Caco-2 (cell line): ENCODE results near the gene FOXJ3. TPM values are rescaled to one million over a fixed set of nuclear protein-coding genes. Genes with fewer than 3 reads are reported as not detected.

Experiments
- Bru-seq: library from RNA; stranded (reverse); fragments of 400-500 nt; gene quantifications from one replicate; lab custom pipeline; 2021; lab: Mats Ljungman, UMichigan
- BruChase-seq, 2 experiments: library from RNA; stranded (reverse); fragments of 400-500 nt; gene quantifications; one replicate each; lab custom pipeline; 2021; lab: Mats Ljungman, UMichigan
- BruUV-seq: library from RNA; stranded (reverse); fragments of 400-500 nt; replicated peaks from 2 replicates; lab custom pipeline; 2021; lab: Mats Ljungman, UMichigan
- CTCF ChIA-PET: fragments of 300-600 bp; sonication (Branson Sonifier 250); formaldehyde crosslinking; loops from one replicate; lab custom pipeline; 2022; ENCODE audit warnings: antibody characterized with exemption; lab: Charles Lee
- POLR2A ChIA-PET: fragments of 300-600 bp; sonication (Branson Sonifier 250); formaldehyde crosslinking; loops from one replicate; lab custom pipeline; 2022; ENCODE audit warnings: antibody characterized with exemption; lab: Charles Lee
- DNase-seq, 2 experiments: peaks; one replicate each; pipeline versions ENCODE4 v3.0.0 to v3.0.0-alpha.2; 2020 to 2022
- H3K27me3 ChIP-seq: replicated peaks from 2 replicates; pipeline ENCODE4 v1.6.0; 2011; ENCODE audit warnings: low read length; ENCODE audit not compliant: control insufficient read depth, insufficient read depth
- H3K36me3 ChIP-seq: 2 replicates; pipeline ENCODE4 v1.5.1; 2011; ENCODE audit warnings: low read length; ENCODE audit not compliant: control insufficient read depth, insufficient read depth
- H3K4me1 ChIP-seq: fragments of 250-450 bp; sonication (Bioruptor Pico); 2 replicates; pipeline ENCODE4 v1.5.1; 2020; ENCODE audit warnings: mild to moderate bottlenecking
- H3K4me3 ChIP-seq: 2 replicates; pipeline ENCODE4 v1.5.1; 2011; ENCODE audit warnings: low read depth, mild to moderate bottlenecking, control low read depth, low read length
- H3K9me3 ChIP-seq: fragments of 250-450 bp; sonication (Bioruptor Pico); 2 replicates; pipeline ENCODE4 v1.5.1; 2020; ENCODE audit warnings: mild to moderate bottlenecking, moderate library complexity
- H3K27ac Mint-ChIP-seq: one replicate; pipeline ENCODE4 v1.8.0; 2022; ENCODE audit warnings: mixed read lengths; ENCODE audit not compliant: unreplicated experiment
- H3K27me3 Mint-ChIP-seq: one replicate; pipeline ENCODE4 v1.8.0; 2022; ENCODE audit warnings: mixed read lengths; ENCODE audit not compliant: insufficient read depth, unreplicated experiment
- H3K36me3 Mint-ChIP-seq: one replicate; pipeline ENCODE4 v1.8.0; 2022; ENCODE audit warnings: mild to moderate bottlenecking, mixed read lengths; ENCODE audit not compliant: insufficient read depth, unreplicated experiment
- H3K4me1 Mint-ChIP-seq: one replicate; pipeline ENCODE4 v1.8.0; 2022; ENCODE audit warnings: low read depth, mixed read lengths; ENCODE audit not compliant: unreplicated experiment
- H3K4me3 Mint-ChIP-seq: one replicate; pipeline ENCODE4 v1.8.0; 2022; ENCODE audit warnings: mild to moderate bottlenecking, moderate library complexity, mixed read lengths; ENCODE audit not compliant: unreplicated experiment
- H3K9me3 Mint-ChIP-seq: one replicate; pipeline ENCODE4 v1.8.0; 2022; ENCODE audit warnings: mixed read lengths; ENCODE audit not compliant: unreplicated experiment
- intact Hi-C: fragments of 100-400 bp; cut with micrococcal nuclease; formaldehyde crosslinking; loops from one replicate; pipeline ENCODE4 v1.10.0; 2022; ENCODE audit not compliant: unreplicated experiment
- long read RNA-seq: library from polyadenylated mRNA; stranded (forward); transcript quantifications from one replicate; pipeline ENCODE4 v2.0.0, GENCODE V29; 2022
- total RNA-seq: library from RNA; stranded (reverse); gene quantifications from 2 replicates; pipeline ENCODE4 v1.2.3, GENCODE V29; 2022
- TF ChIP-seq, protein P1 (sequence below), 2 experiments: fragments of 200-600 bp in 1 of 2; IDR thresholded peaks; 1 replicate in 1 of 2; 2 replicates in 1 of 2; pipeline versions ENCODE4 v1.5.1 to v1.8.0; 2011 to 2022; ENCODE audit warnings: antibody characterized with exemption in 1 of 2, control low read depth in 1 of 2, inconsistent platforms in 1 of 2, low read depth in 1 of 2, low read length in 1 of 2, mild to moderate bottlenecking in 1 of 2, moderate library complexity in 1 of 2; ENCODE audit not compliant: insufficient read depth in 1 of 2, severe bottlenecking in 1 of 2, unreplicated experiment in 1 of 2

Gene FOXJ3
- total RNA-seq = 60.2 and 66.7 TPM in 2 replicates
- Bru-seq, nascent RNA = percentile 94 among the genes with signal in this experiment
- percentile 89 among the genes with signal in this experiment for BruChase-seq, experiment 1, labeled RNA remaining after a 2-hour chase
- percentile 82 among the genes with signal in this experiment for BruChase-seq, experiment 2, labeled RNA remaining after a 6-hour chase
- long read RNA-seq, full-length matches to known transcripts = 19 of 40 reads
- long read RNA-seq, partial matches to known transcripts = 0 of 40 reads
- long read RNA-seq, other reads (novel, unspliced or antisense) = 21 of 40 reads

DNA sequence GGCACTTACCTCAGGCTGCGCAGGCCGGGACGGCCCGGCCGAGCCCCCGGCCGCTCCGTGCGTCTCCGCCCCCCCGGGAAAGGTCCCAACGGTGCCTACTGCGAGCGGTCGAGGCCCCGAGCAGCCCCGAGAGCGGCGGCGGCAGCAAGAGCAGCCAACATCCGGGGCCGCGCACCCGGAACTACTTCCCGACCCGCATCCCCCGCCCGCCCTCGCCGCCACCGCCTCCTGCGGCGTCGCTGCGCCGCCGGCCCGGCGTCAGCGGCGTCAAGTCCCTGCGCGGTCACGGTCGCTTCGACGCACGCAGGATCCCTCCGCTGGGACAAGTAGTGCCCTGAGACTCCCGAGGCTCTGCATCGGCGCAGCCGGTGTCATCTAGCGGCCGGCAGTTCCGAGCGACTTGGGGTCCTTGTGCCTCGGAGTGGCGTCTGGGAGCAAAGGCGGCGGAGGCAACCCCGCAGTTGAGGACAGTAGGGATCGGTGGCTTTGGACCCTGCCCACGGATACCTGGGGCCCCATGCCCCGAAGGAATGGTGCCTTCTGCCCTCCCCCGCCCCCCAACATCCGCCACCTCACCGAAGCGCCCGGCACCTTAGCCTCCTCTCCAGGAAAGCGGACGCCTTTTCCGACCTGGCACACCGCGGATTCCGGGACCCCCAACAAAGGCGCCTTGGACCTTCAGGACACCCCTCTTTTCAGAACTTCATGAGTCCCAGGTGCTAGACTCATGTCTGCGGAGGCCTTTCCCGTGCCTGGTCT is at the start of gene FOXJ3:
Gene FOXJ3, minus strand, starts transcription at position 186 of the 759 bp plus-strand sequence. CDS start 24,142 bp downstream, outside the sequence.
- Histone ChIP-seq H3K36me3 (no peaks in the 10 kb centered on the region), H3K4me3 (peak within 1 kb of the TSS; percentile 88), H3K9me3 (no peaks in the 10 kb centered on the region), H3K4me1 (peaks cover 32% of the 10 kb centered on the region), H3K27me3 (no peaks in the 10 kb centered on the region)
- Mint-ChIP-seq H3K36me3 (peaks cover 30% of the 10 kb centered on the region), H3K9me3 (no peaks in the 10 kb centered on the region), H3K27ac (peak within 1 kb of the TSS; percentile 96), H3K4me1 (peaks cover 53% of the 10 kb centered on the region), H3K4me3 (peak within 1 kb of the TSS; percentile 93), H3K27me3 (no peaks in the 10 kb centered on the region)
- POLR2A ChIA-PET = interaction anchor here (0.6 kb wide), 1 partner anchor 467 kb away, joined by 3 read pairs; no protein-coding TSS in a partner anchor
- peak; percentile 92 to 93 for DNase-seq
- CTCF ChIA-PET = no interaction called here
- BruUV-seq = TSS peak; percentile 19
- intact Hi-C loops = loop anchor here (2.0 to 5.0 kb wide), 2 partner anchors 46 to 127 kb away; partner anchors contain the start of genes CCDC30 and RIMKLA
- TF ChIP-seq, protein P1, sequence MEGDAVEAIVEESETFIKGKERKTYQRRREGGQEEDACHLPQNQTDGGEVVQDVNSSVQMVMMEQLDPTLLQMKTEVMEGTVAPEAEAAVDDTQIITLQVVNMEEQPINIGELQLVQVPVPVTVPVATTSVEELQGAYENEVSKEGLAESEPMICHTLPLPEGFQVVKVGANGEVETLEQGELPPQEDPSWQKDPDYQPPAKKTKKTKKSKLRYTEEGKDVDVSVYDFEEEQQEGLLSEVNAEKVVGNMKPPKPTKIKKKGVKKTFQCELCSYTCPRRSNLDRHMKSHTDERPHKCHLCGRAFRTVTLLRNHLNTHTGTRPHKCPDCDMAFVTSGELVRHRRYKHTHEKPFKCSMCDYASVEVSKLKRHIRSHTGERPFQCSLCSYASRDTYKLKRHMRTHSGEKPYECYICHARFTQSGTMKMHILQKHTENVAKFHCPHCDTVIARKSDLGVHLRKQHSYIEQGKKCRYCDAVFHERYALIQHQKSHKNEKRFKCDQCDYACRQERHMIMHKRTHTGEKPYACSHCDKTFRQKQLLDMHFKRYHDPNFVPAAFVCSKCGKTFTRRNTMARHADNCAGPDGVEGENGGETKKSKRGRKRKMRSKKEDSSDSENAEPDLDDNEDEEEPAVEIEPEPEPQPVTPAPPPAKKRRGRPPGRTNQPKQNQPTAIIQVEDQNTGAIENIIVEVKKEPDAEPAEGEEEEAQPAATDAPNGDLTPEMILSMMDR (IDR thresholded peaks at IDR 0.05; ENCODE audit: insufficient read depth in 1 of 2, low read depth in 1 of 2, low read length in 1 of 2, severe bottlenecking in 1 of 2, unreplicated experiment in 1 of 2) = no peak

DNA sequence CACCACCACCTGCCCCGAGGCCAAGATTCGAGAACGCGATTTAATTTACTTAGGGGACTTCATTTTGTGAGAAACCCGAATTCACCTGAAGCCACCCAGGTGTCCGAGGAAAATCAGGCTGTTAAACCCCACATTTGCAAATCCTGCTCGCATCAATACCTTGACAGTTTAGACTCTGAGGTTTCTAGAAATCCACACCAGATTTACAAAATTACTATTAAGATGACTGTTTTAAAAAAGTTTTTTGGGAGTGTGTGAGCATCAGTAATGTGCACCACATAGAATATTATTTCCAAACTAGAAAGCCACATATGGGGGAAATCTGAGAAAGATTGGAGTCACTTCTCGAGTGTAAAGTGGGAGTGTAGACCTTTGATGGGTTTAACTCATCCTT is 46.2 kb upstream of the FOXJ3 start:
- no peaks in the 10 kb centered on the region for H3K4me1 Mint-ChIP-seq
- TF ChIP-seq, protein P1 (IDR thresholded peaks at IDR 0.05; ENCODE audit: insufficient read depth in 1 of 2, low read depth in 1 of 2, low read length in 1 of 2, severe bottlenecking in 1 of 2, unreplicated experiment in 1 of 2) = no peak
- POLR2A ChIA-PET = no interaction called here
- CTCF ChIA-PET = no interaction called here
- H3K9me3 Mint-ChIP-seq = no peaks in the 10 kb centered on the region
- BruUV-seq = no TSS peak
- H3K4me3 Mint-ChIP-seq = peak overlapping the region; percentile 72
- intact Hi-C loops = loop anchor here (2.0 kb wide), 1 partner anchor 46 kb away; the partner anchor contains the start of gene FOXJ3
- Histone ChIP-seq H3K27me3 (no peaks in the 10 kb centered on the region), H3K4me3 (peak overlapping the region; percentile 45), H3K9me3 (no peaks in the 10 kb centered on the region), H3K4me1 (no peaks in the 10 kb centered on the region), H3K36me3 (no peaks in the 10 kb centered on the region)
- no peaks in the 10 kb centered on the region for H3K27me3 Mint-ChIP-seq
- H3K27ac Mint-ChIP-seq = no peak overlapping the region
- no peaks in the 10 kb centered on the region for H3K36me3 Mint-ChIP-seq
- DNase-seq = no peak

DNA sequence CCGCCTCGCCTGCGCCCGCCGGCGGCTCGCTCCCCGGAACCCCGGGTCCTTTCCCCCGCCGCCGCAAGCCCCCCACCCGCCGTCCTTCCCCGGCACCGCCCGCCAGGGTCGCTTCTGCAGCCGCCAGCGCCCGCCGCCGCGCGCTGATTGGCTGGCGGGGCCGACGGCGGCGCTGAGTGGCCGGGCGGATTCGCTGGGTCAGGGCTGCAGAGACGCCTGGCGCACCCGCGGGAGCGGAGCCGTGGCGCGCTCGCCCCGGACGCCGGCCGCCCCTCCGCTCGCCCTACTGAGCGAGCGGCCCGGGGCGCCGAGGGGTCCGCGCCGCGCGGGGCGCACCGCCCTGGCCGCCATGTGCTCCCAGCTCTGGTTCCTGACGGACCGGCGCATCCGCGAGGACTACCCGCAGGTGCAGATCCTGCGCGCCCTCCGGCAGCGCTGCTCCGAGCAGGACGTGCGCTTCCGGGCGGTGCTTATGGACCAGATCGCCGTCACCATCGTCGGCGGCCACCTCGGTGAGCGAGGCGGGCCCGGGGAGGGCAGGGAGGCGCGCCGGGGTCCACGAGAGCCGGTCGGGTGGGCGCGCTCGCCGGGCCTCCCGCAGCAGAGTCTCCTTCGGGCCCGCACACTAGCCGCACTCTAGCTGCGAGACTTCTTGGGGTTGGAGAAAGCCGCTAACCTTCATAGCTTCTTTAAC is 45.7 kb upstream of the FOXJ3 start, which contains the start of gene RIMKLA:
Gene RIMKLA, plus strand, starts transcription at position 207 of the 694 bp plus-strand sequence. Its CDS starts 143 bp downstream, at position 350.
- POLR2A ChIA-PET = no interaction called here
- H3K36me3 Mint-ChIP-seq = no peaks in the 10 kb centered on the region
- peak; percentile 40 to 74 for DNase-seq
- H3K27ac Mint-ChIP-seq = no peak within 1 kb of the TSS
- Histone ChIP-seq H3K4me1 (no peaks in the 10 kb centered on the region), H3K4me3 (peak within 1 kb of the TSS; percentile 45), H3K27me3 (no peaks in the 10 kb centered on the region), H3K36me3 (no peaks in the 10 kb centered on the region), H3K9me3 (no peaks in the 10 kb centered on the region)
- no TSS peak for BruUV-seq
- intact Hi-C loops = loop anchor here (2.0 kb wide), 1 partner anchor 46 kb away; the partner anchor contains the start of gene FOXJ3
- H3K9me3 Mint-ChIP-seq = no peaks in the 10 kb centered on the region
- H3K4me1 Mint-ChIP-seq = no peaks in the 10 kb centered on the region
- TF ChIP-seq, protein P1 (IDR thresholded peaks at IDR 0.05; ENCODE audit: insufficient read depth in 1 of 2, low read depth in 1 of 2, low read length in 1 of 2, severe bottlenecking in 1 of 2, unreplicated experiment in 1 of 2) = no peak
- CTCF ChIA-PET = no interaction called here
- no peaks in the 10 kb centered on the region for H3K27me3 Mint-ChIP-seq
- peak within 1 kb of the TSS; percentile 72 for H3K4me3 Mint-ChIP-seq
